Tibial nerve (tissue), 4 donors: Measurements from ENCODE around the gene RASSF1. TPM values are rescaled to one million over a fixed set of nuclear protein-coding genes. Genes with fewer than 3 reads are reported as not detected.

ENCODE experiments used
- DNase-seq, 2 donors: peaks; one replicate each; pipeline ENCODE4 v3.0.0-alpha.2; 2019; ENCODE audit warnings: low spot score in 2 of 2
- H3K27ac ChIP-seq, 4 donors: fragments of 200-600 bp; sonication (generic) in 3 of 4; one replicate each; pipeline ENCODE4 v1.5.1; 2017 to 2019; ENCODE audit warnings: mild to moderate bottlenecking in 1 of 4
- H3K27me3 ChIP-seq, 2 donors: fragments of 200-600 bp; sonication (generic) in 1 of 2; one replicate each; pipeline versions ENCODE4 v1.5.1 to v1.6.0; 2017 to 2019
- H3K36me3 ChIP-seq, 3 donors: fragments of 200-600 bp; sonication (generic); one replicate each; pipeline ENCODE4 v1.5.1; 2018 to 2019
- H3K4me1 ChIP-seq, 4 donors: fragments of 200-600 bp; sonication (generic) in 3 of 4; one replicate each; pipeline ENCODE4 v1.5.1; 2017 to 2019
- H3K4me3 ChIP-seq, 4 donors: fragments of 200-600 bp; sonication (generic) in 3 of 4; one replicate each; pipeline ENCODE4 v1.5.1; 2017 to 2019; ENCODE audit warnings: mild to moderate bottlenecking in 1 of 4, moderate library complexity in 1 of 4
- H3K9me3 ChIP-seq, 4 donors: fragments of 200-600 bp; sonication (generic) in 3 of 4; one replicate each; pipeline ENCODE4 v1.5.1; 2017 to 2019
- CTCF ChIP-seq, 5 experiments: fragments of 200-600 bp in 3 of 5; fragments of 450-650 bp in 2 of 5; sonication (generic) in 3 of 5; IDR thresholded peaks; one replicate each; pipeline ENCODE4 v1.5.1; 2016 to 2019; ENCODE audit warnings: antibody characterized with exemption in 5 of 5, mild to moderate bottlenecking in 3 of 5, moderate library complexity in 2 of 5
- EP300 ChIP-seq, 2 donors: sonication (generic); formaldehyde crosslinking; IDR thresholded peaks; one replicate each; pipeline ENCODE4 v1.6.1; 2017; ENCODE audit warnings: antibody characterized with exemption in 2 of 2, mild to moderate bottlenecking in 1 of 2
- POLR2A ChIP-seq, 2 donors: fragments of 450-650 bp; IDR thresholded peaks; one replicate each; pipeline ENCODE4 v1.6.1; 2017; ENCODE audit warnings: antibody characterized with exemption in 2 of 2, mild to moderate bottlenecking in 2 of 2, moderate library complexity in 2 of 2
- WGBS, 2 donors: methylation state at CpG; one replicate each; pipeline ENCODE4 v1.1.5; 2018; 5-methylcytosine and 5-hydroxymethylcytosine counted together
- total RNA-seq, 4 donors: library from RNA; depleted of rRNA; stranded (reverse); fragments of >200 nt; gene quantifications; one replicate each; pipeline ENCODE4 v1.1.0, GENCODE V29; 2016

The RASSF1 gene
- 10 to 100 TPM; 77.4 to 99.0 (median 82.6) TPM for total RNA-seq

GRCh38 chr3:50340448-50341329 lies at the start of gene RASSF1:
Gene RASSF1, minus strand, starts transcription at chr3:50340836. Its CDS starts 31 bp downstream, at chr3:50340805.
- H3K36me3 ChIP-seq: no peaks in the 10 kb centered on the region
- DNase-seq: peak; percentile 71 to 76
- peaks cover 0 to 67% (median 38%) of the 10 kb centered on the region in 4 donors for H3K4me1 ChIP-seq

GRCh38 chr3:50389414-50389767 lies 48.8 kb upstream of the RASSF1 start:
- DNase-seq: no peak
- H3K36me3 ChIP-seq: no peaks in the 10 kb centered on the region
- 89 to 91% methylated on average over 6 of the region's 6 CpGs for WGBS, 2 donors
- H3K4me3 ChIP-seq: no peak overlapping the region
- H3K27ac ChIP-seq: no peak overlapping the region
- no peaks in the 10 kb centered on the region for H3K9me3 ChIP-seq
- TF ChIP-seq CTCF (IDR thresholded peaks at IDR 0.05): no peak
- no peak for TF ChIP-seq EP300 (IDR thresholded peaks at IDR 0.05)
- TF ChIP-seq POLR2A (IDR thresholded peaks at IDR 0.05): no peak
- H3K27me3 ChIP-seq: no peaks in the 10 kb centered on the region
- H3K4me1 ChIP-seq: peaks cover 0 to 20% (median 4%) of the 10 kb centered on the region in 4 donors

More at GRCh38 chr3:50340448-50341329, at the start of gene RASSF1:
- TF ChIP-seq POLR2A (IDR thresholded peaks at IDR 0.05) (peak; percentile 67 to 91), CTCF (IDR thresholded peaks at IDR 0.05) (no peak), EP300 (IDR thresholded peaks at IDR 0.05) (peak in 1 of 2 donors; percentile 70)
- Histone ChIP-seq H3K27me3 (no peaks in the 10 kb centered on the region), H3K4me3 (peak within 1 kb of the TSS; percentile 47 to 68 (median 60)), H3K9me3 (no peaks in the 10 kb centered on the region), H3K27ac (peak within 1 kb of the TSS; percentile 63 to 100 (median 98))
- WGBS, 2 donors: 1 to 3% methylated on average over 42 to 53 of the region's 85 CpGs

GRCh38 chr3:50388720-50389413 lies 48.2 kb upstream of the RASSF1 start:
- Histone ChIP-seq H3K36me3 (no peaks in the 10 kb centered on the region), H3K27me3 (no peaks in the 10 kb centered on the region), H3K27ac (no peak overlapping the region), H3K4me3 (no peak overlapping the region), H3K4me1 (peaks cover 0 to 26% (median 4%) of the 10 kb centered on the region in 4 donors), H3K9me3 (no peaks in the 10 kb centered on the region)
- WGBS, 2 donors: 64 to 69% methylated on average over 16 to 22 of the region's 22 CpGs
- TF ChIP-seq EP300 (IDR thresholded peaks at IDR 0.05) (no peak), CTCF (IDR thresholded peaks at IDR 0.05) (no peak), POLR2A (IDR thresholded peaks at IDR 0.05) (no peak)
- DNase-seq: no peak

GRCh38 chr3:50388016-50388719 lies 47.5 kb upstream of the RASSF1 start:
- Histone ChIP-seq H3K27me3 (no peaks in the 10 kb centered on the region), H3K9me3 (no peaks in the 10 kb centered on the region), H3K36me3 (no peaks in the 10 kb centered on the region), H3K27ac (no peak overlapping the region), H3K4me1 (peaks cover 0 to 31% (median 4%) of the 10 kb centered on the region in 4 donors), H3K4me3 (no peak overlapping the region)
- TF ChIP-seq CTCF (IDR thresholded peaks at IDR 0.05) (peak in 4 of 5 experiments; percentile 23 to 44 (median 34)), EP300 (IDR thresholded peaks at IDR 0.05) (no peak)
- no peak for DNase-seq
- WGBS, 2 donors: 75% methylated on average over 21 to 25 of the region's 25 CpGs
